Trophoblast cell (in vitro differentiated cells and primary cell): ENCODE measurements around the gene ASS1.

Experiments
- DNase-seq, 2 donors: peaks; one replicate each; pipeline ENCODE4 v3.0.0-alpha.2; 2016
- H2AFZ ChIP-seq: 2 replicates; pipeline ENCODE4 v1.6.1; 2013; ENCODE audit warnings: low read length, moderate library complexity, mild to moderate bottlenecking; ENCODE audit not compliant: insufficient read depth, poor library complexity
- H2AK5ac ChIP-seq: 2 replicates; pipeline ENCODE4 v1.6.1; 2013; ENCODE audit warnings: mild to moderate bottlenecking, low read length
- H2BK120ac ChIP-seq: 2 replicates; pipeline ENCODE4 v1.6.1; 2013; ENCODE audit warnings: low read length, mild to moderate bottlenecking, moderate library complexity; ENCODE audit not compliant: insufficient read depth, poor library complexity
- H2BK12ac ChIP-seq: 2 replicates; pipeline ENCODE4 v1.6.1; 2013; ENCODE audit warnings: mild to moderate bottlenecking, low read length, moderate library complexity
- H2BK5ac ChIP-seq: 2 replicates; pipeline ENCODE4 v1.6.1; 2013; ENCODE audit warnings: low read length, low read depth, moderate library complexity, mild to moderate bottlenecking; ENCODE audit not compliant: poor library complexity
- H3K14ac ChIP-seq: 2 replicates; pipeline ENCODE4 v1.6.1; 2013; ENCODE audit warnings: mild to moderate bottlenecking, low read length
- H3K18ac ChIP-seq: 2 replicates; pipeline ENCODE4 v1.6.1; 2013; ENCODE audit warnings: mild to moderate bottlenecking, low read length
- H3K23ac ChIP-seq: 2 replicates; pipeline ENCODE4 v1.6.1; 2013; ENCODE audit warnings: low read length
- H3K27ac ChIP-seq: 2 replicates; pipeline ENCODE4 v1.5.1; 2013; ENCODE audit warnings: low read depth, mild to moderate bottlenecking, inconsistent platforms, low read length, moderate library complexity
- H3K27me3 ChIP-seq: 2 replicates; pipeline ENCODE4 v1.6.1; 2013; ENCODE audit warnings: inconsistent platforms, mild to moderate bottlenecking, low read length, moderate library complexity; ENCODE audit not compliant: insufficient read depth
- H3K36me3 ChIP-seq, 2 experiments: 1 replicate in 1 of 2; 2 replicates in 1 of 2; pipeline ENCODE4 v1.6.1; 2013; ENCODE audit warnings: low read length in 2 of 2, mild to moderate bottlenecking in 2 of 2, moderate library complexity in 1 of 2; ENCODE audit not compliant: insufficient read depth in 2 of 2, control insufficient read depth in 1 of 2
- H3K4ac ChIP-seq: 2 replicates; pipeline ENCODE4 v1.6.1; 2013; ENCODE audit warnings: low read depth, mild to moderate bottlenecking, low read length, moderate library complexity
- H3K4me1 ChIP-seq, 2 experiments: 1 replicate in 1 of 2; 2 replicates in 1 of 2; pipeline ENCODE4 v1.6.1; 2013; ENCODE audit warnings: low read length in 2 of 2, mild to moderate bottlenecking in 2 of 2, moderate library complexity in 1 of 2; ENCODE audit not compliant: insufficient read depth in 2 of 2, control insufficient read depth in 1 of 2
- H3K4me2 ChIP-seq: 2 replicates; pipeline ENCODE4 v1.6.1; 2013; ENCODE audit warnings: inconsistent platforms, mild to moderate bottlenecking, low read length, moderate library complexity
- H3K4me3 ChIP-seq: 2 replicates; pipeline ENCODE4 v1.5.1; 2013; ENCODE audit warnings: mild to moderate bottlenecking, low read depth, low read length, inconsistent platforms
- H3K79me1 ChIP-seq: one replicate; pipeline ENCODE4 v1.6.1; 2013; ENCODE audit warnings: low read length
- H3K79me2 ChIP-seq: 2 replicates; pipeline ENCODE4 v1.6.1; 2013; ENCODE audit warnings: low read length, mild to moderate bottlenecking; ENCODE audit not compliant: control insufficient read depth, insufficient read depth, poor library complexity
- H3K9ac ChIP-seq: 2 replicates; pipeline ENCODE4 v1.6.1; 2013; ENCODE audit warnings: mild to moderate bottlenecking, low read length
- H3K9me3 ChIP-seq: 2 replicates; pipeline ENCODE4 v1.6.1; 2013; ENCODE audit warnings: low read depth, mild to moderate bottlenecking, control low read depth, inconsistent platforms, low read length; ENCODE audit not compliant: insufficient read depth
- H4K12ac ChIP-seq: 2 replicates; pipeline ENCODE4 v1.6.1; 2013; ENCODE audit warnings: low read depth, mild to moderate bottlenecking, low read length, moderate library complexity
- H4K8ac ChIP-seq: 2 replicates; pipeline ENCODE4 v1.6.1; 2013; ENCODE audit warnings: low read depth, mild to moderate bottlenecking, low read length, moderate library complexity
- H4K91ac ChIP-seq: one replicate; pipeline ENCODE4 v1.6.1; 2013; ENCODE audit warnings: low read depth, mild to moderate bottlenecking, low read length, moderate library complexity
- WGBS: extraction: QIAGEN DNeasy Blood & Tissue Kit; methylation state at CpG from one replicate; pipeline ENCODE4 v1.1.7; 2013; ENCODE audit warnings: missing lambda C conversion rate; ENCODE audit not compliant: insufficient read length, insufficient coverage; ENCODE audit errors: extremely low coverage; 5-methylcytosine and 5-hydroxymethylcytosine counted together

Gene ASS1

DNA sequence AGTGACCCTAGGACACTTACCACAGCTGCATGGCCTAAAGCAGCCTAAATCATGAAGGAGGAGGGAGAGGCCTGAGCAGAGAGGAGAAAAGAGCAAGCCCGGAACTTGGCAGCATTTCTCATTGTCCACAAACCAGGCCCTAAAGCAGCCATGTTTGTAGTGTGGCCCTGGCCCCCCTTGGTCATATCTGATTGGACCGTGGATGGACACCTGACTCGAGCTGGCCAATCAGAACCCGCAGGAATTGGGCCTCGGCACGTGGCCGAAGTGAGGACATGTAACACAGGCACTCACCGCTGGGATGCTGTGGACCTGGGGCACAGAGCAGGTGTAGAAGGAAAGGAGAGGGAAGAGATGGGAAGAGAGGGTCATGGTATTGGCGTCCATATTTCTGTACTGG is 56.9 kb downstream of the ASS1 start:
- no CpG with 5 or more reads among the region's 9 CpGs for WGBS
- Histone ChIP-seq H3K9me3 (no peaks in the 10 kb centered on the region), H2AFZ (no peak overlapping the region), H3K27ac (no peak overlapping the region), H3K4me1 (no peaks in the 10 kb centered on the region), H3K79me2 (no peaks in the 10 kb centered on the region), H3K4me2 (no peak overlapping the region), H2BK5ac (no peak overlapping the region), H3K4ac (no peak overlapping the region), H4K12ac (no peak overlapping the region), H3K23ac (no peak overlapping the region), H3K18ac (no peak overlapping the region), H4K8ac (no peak overlapping the region), H3K9ac (no peak overlapping the region), H3K79me1 (no peaks in the 10 kb centered on the region), H3K14ac (no peak overlapping the region), H3K27me3 (no peaks in the 10 kb centered on the region), H2BK120ac (no peak overlapping the region), H4K91ac (peak overlapping the region; percentile 18), H2AK5ac (no peak overlapping the region), H3K36me3 (peaks cover 0 to 5% of the 10 kb centered on the region in 2 experiments), H3K4me3 (no peak overlapping the region), H2BK12ac (no peak overlapping the region)
- no peak for DNase-seq

DNA sequence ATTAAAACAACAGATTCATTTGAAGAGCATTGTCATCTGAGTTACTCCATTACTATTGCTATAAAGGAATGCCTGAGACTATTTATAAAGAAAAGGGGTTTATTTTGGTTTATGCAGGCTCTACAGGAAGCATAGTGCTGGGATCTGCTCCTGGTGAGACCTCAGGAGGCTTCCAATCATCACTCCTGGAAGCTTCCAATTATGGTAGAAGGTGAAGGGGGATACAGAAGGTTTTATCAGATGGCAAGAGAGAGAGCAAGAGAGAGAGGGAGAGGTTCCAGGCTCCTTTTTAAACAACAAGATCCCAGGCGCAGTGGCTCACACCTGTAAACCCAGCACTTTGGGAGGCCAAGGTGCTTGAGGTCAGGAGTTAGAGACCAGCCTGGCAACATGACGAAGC is 63.5 kb downstream of the ASS1 start:
- Histone ChIP-seq H2AK5ac (no peak overlapping the region), H3K36me3 (no peaks in the 10 kb centered on the region), H3K4me1 (no peaks in the 10 kb centered on the region), H3K9ac (no peak overlapping the region), H3K79me2 (no peaks in the 10 kb centered on the region), H2AFZ (no peak overlapping the region), H3K27ac (no peak overlapping the region), H3K23ac (no peak overlapping the region), H3K18ac (no peak overlapping the region), H3K9me3 (no peaks in the 10 kb centered on the region), H3K4ac (no peak overlapping the region), H3K4me3 (no peak overlapping the region), H3K14ac (no peak overlapping the region), H3K27me3 (no peaks in the 10 kb centered on the region), H4K8ac (no peak overlapping the region), H2BK120ac (no peak overlapping the region), H3K79me1 (no peaks in the 10 kb centered on the region), H4K12ac (no peak overlapping the region), H4K91ac (no peak overlapping the region), H2BK5ac (no peak overlapping the region), H2BK12ac (no peak overlapping the region), H3K4me2 (no peak overlapping the region)
- WGBS: no CpG with 5 or more reads among the region's 2 CpGs
- no peak for DNase-seq

DNA sequence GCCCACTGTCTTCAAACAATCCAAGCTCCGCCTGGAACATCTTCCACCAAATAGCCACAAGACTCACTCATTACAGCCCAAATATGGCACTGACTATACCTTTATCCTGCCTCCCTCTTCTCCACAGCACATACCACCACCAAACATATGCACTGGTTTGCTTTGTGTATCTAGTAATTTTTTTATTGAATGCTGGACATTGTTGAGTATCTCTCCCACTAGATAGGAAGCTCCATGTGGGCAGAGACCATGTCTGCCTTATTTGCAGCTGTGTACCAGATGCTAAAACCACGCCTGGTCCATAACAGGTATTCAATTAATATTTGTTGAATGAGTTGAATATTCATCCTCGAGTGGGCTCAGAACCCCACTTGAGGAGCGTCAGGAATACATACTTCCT is 67.4 kb downstream of the ASS1 start:
- no peaks in the 10 kb centered on the region for H3K79me2 ChIP-seq
- H3K36me3 ChIP-seq: no peaks in the 10 kb centered on the region
- no peak overlapping the region for H4K91ac ChIP-seq
- H3K18ac ChIP-seq: no peak overlapping the region
- H3K4me1 ChIP-seq: no peaks in the 10 kb centered on the region
- no peak overlapping the region for H3K27ac ChIP-seq
- no peak overlapping the region for H2BK12ac ChIP-seq
- no peak overlapping the region for H2BK120ac ChIP-seq
- H3K9me3 ChIP-seq: peaks cover under 1% of the 10 kb centered on the region
- no peak overlapping the region for H2AK5ac ChIP-seq
- no peak overlapping the region for H3K14ac ChIP-seq
- H2BK5ac ChIP-seq: no peak overlapping the region
- no peak overlapping the region for H3K23ac ChIP-seq
- H3K4me3 ChIP-seq: no peak overlapping the region
- no peaks in the 10 kb centered on the region for H3K79me1 ChIP-seq
- H3K4ac ChIP-seq: no peak overlapping the region
- H3K9ac ChIP-seq: no peak overlapping the region
- WGBS: no CpG with 5 or more reads among the region's 4 CpGs
- DNase-seq: no peak
- H3K27me3 ChIP-seq: no peaks in the 10 kb centered on the region
- no peak overlapping the region for H4K12ac ChIP-seq
- no peak overlapping the region for H2AFZ ChIP-seq
- H3K4me2 ChIP-seq: no peak overlapping the region
- no peak overlapping the region for H4K8ac ChIP-seq

DNA sequence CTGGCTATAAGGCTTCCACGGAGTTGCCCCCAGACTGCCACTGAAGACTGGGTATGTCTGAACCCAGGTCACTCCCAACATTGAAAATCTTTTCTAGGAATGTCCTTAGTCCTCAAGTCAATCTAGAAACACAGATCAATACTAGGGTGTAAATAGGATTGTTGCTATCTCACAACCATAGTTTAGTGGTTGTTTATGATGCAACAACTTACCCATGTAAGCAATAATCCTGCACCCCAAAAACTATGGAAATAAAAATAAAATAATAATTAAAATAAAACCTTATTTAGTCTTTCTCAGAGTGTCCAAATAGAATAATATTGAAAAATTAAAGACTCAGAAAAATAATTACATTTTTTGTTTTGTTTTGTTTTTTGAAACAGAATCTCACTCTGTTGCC is 68.3 kb downstream of the ASS1 start:
- no peak overlapping the region for H3K18ac ChIP-seq
- no peaks in the 10 kb centered on the region for H3K4me1 ChIP-seq
- H3K36me3 ChIP-seq: no peaks in the 10 kb centered on the region
- H2BK12ac ChIP-seq: no peak overlapping the region
- no peaks in the 10 kb centered on the region for H3K27me3 ChIP-seq
- no peaks in the 10 kb centered on the region for H3K79me1 ChIP-seq
- no peak overlapping the region for H3K14ac ChIP-seq
- no peak overlapping the region for H3K23ac ChIP-seq
- H2AK5ac ChIP-seq: no peak overlapping the region
- no peak overlapping the region for H4K91ac ChIP-seq
- H3K27ac ChIP-seq: no peak overlapping the region
- H4K12ac ChIP-seq: no peak overlapping the region
- no CpG with 5 or more reads among the region's 1 CpG for WGBS
- no peak overlapping the region for H3K4ac ChIP-seq
- H3K9me3 ChIP-seq: peaks cover 2% of the 10 kb centered on the region
- no peak overlapping the region for H3K4me2 ChIP-seq
- no peak overlapping the region for H2BK5ac ChIP-seq
- H2BK120ac ChIP-seq: no peak overlapping the region
- no peak for DNase-seq
- H3K4me3 ChIP-seq: no peak overlapping the region
- H3K79me2 ChIP-seq: no peaks in the 10 kb centered on the region
- no peak overlapping the region for H2AFZ ChIP-seq
- H3K9ac ChIP-seq: no peak overlapping the region
- no peak overlapping the region for H4K8ac ChIP-seq
